ENCODE results near the gene AQP3.
"Not testable (repeated sequence)": the region's sequence is repeated elsewhere in the genome, so short reads cannot be mapped to it uniquely, and the experiment has no call there.

Gene AQP3

DNA sequence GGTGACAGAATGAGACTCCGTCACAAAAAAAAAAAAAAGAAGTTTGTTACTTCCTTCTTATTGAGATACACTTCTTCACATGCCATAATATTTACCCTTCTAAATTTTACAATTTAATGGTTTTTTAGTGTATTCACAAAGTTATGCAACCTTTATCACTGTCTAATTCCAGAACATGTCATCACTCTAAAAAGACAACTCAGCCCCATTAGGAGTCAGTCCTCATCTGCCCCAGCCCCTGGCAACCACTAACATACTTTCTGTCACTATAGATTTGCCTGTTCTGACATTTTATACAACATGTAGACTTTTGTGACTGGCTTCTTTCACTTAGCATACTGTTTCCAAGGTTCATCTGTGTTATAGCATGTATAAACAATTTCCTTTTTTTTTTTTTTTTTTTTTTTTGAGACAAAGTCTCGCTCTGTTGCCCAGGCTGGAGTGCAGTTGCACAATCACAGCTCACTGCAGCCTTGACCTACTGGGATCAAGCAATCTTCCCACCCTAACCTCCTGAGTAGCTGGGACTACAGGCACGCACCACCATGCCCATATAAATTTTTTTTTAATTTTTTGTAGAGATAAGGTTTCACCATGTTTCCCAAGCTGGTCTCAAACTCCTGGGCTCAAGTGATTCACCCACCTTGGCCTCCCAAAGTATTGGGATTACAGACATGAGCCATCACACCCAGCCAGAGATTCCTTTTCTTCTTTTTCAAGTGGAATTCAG, 18.0 kb downstream of the AQP3 start:
- intact Hi-C loops (cut with DNase I) = no loop called here
- DNase-seq = no peak

DNA sequence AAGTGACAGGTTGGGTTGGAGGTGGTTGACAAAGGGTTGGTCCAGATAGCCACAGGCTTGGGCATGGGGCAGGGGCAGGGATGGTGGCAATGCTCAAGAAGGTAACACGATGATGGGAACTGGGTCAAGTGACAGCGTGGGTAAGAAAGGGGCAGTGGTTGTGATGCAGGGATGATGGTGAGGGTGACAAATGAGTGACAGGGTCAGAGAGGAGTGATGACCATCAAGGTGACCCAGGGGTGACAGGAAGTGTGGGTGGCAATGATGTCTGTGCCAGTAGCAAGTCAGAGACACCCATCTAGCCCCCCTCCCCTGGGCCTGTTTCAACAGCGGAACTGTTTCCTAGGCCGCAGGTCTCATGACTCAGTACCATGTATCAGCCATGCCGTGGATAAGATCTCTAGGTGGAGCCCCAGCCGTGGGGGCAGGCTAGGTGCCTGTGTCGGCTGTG, 20.5 kb downstream of the AQP3 start:
- intact Hi-C loops (cut with DNase I) = no loop called here
- DNase-seq = no peak

DNA sequence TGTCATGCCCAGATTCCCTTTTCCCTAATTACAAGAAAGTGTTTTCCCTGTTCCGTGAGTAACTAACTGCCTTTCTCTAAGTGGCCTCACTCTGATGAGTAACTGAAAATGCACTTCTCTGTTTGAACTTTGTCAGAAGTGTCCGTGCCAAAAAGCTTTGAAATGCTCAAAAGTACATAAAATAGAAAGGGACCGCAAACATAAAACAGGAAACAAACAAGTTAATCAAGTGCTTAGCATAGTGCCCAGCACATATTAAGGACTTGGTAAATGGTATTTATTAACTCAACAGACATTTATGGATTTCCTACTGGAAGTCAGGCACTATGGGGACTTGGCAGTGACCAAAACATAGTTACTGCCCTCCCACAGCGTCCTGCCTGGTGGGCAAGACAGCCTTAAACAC, 22.3 kb downstream of the AQP3 start:
- intact Hi-C loops (cut with DNase I) = no loop called here
- no peak for DNase-seq

DNA sequence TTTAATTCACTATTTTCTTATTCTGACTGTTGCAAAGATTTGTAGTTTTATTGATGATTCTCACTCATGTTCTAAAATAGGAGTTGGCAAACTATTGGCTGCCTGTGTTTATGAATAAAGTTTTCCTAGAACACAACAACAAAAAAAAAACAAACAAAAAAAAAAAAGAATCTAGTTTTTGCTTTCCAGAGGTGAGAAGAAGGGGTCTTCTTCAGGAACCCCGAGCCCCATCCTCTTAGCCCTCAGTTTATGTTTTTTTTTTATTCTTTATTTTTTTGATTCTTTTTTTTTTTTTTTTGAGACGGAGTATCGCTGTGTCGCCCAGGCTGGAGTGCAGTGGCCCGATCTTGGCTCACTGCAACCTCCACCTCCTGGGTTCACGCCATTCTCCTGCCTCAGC, 22.9 kb downstream of the AQP3 start:
- intact Hi-C loops (cut with DNase I); DNase-seq: not testable (repeated sequence)

DNA sequence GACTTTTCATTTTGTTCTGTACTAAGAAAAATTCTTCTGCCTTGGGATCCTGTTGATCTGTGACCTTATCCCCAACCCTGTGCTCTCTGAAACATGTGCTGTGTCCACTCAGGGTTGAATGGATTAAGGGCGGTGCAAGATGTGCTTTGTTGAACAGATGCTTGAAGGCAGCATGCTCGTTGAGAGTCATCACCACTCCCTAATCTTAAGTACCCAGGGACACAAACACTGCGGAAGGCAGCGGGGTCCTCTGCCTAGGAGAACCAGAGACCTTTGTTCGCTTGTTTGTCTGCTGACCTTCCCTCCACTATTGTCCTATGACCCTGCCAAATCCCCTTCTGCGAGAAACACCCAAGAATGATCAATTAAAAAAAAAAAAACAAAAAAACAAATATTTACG, 23.4 kb downstream of the AQP3 start:
- DNase-seq; intact Hi-C loops (cut with DNase I): not testable (repeated sequence)

DNA sequence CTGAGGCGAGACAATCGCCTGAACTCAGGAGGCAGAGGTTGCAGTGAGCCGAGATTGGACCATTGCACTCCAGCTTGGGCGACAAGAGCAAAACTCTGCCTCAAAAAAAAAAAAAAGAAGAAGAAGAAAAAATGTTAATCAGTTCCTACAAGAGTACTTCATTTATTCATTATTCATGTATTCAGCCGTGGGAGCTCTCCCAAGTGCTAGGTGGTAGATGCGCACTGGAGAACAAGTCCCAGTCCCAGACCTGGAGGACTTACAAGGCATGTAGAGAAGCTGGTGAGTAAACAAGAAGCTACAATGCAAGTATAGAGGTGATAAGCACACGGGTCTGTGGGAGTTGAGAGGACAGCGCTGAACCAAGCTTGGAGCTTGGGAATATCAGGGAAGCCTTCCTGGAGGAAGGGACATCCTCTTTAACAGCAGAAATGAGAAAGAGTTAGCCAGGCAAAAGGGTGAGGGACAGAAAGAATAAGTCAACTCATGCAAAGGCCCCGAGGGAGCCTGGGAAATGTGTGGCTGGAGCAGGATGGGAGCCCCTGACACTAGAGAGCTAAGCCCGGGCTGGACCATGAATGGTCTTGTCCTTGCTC, 27.6 kb downstream of the AQP3 start:
- DNase-seq = no peak
- intact Hi-C loops (cut with DNase I) = no loop called here

DNA sequence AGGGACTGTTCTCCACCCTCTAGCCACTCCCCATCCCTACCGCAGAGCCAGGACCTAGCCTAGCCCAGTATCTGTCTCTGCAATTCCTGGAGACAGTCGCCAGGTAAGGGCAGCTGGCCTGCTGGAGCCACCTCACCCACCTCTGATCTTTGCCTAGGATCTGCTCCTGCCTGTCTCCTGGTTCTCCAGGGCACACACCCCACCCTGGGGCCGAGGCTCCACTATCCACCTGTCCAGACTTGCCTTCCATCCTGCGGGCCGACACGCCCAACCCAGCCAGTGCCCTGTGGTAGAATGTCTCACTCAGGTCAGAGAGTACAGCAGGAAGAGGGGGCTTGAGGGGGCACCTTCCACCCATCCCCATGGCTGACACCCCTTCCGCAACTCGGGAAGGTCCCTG, 29.3 kb downstream of the AQP3 start:
- intact Hi-C loops (cut with DNase I) = no loop called here
- no peak for DNase-seq

DNA sequence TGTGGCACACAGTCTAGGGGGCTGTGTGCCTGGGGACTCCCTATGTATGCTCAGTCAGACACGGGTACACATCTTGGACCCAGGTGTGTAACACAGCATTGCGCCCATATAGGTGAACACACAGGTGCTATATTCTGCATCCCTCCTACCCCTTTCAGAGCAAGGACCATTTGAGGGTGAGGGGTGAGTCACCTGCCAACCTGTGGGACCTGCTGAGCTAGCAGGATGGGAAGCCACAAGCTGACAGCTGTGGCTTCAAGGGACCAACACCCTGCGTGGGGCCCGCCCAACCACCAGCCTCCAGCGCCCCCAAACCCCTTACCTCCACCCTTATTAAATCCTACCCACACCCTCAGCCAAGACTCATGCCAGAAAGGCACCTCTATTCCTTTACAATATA, 30.4 kb downstream of the AQP3 start:
- DNase-seq = no peak
- intact Hi-C loops (cut with DNase I) = no loop called here

DNA sequence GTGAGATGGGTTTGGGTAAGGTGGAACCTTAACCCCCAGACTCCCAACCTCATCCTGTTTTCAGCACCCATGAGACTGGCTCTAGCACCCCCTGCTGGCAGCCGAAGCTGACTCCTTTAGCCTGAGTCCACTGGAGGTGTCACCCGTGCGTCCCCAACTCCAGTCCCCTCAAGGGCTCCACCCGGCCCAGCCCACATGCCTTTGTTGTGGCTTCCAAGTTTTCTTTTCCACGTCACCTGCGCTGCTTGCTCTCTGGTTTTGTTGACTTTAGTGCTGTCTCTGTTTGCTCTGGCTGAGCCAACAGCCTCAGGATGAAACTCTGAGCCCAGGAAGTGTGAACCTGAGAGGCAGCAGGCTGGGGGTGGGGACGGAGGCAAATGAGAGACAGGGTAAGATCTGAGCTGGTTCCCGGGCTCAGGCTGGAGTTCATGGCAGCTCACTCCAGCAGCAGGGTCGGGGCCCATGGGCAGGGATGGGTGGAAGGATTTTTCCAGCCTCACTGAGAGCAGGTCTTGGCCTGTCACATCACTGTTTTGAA, 31.8 kb downstream of the AQP3 start:
- DNase-seq = peak in 40 of 42 donors; percentile 25 to 83 (median 54)
- intact Hi-C loops (cut with DNase I) = no loop called here

DNA sequence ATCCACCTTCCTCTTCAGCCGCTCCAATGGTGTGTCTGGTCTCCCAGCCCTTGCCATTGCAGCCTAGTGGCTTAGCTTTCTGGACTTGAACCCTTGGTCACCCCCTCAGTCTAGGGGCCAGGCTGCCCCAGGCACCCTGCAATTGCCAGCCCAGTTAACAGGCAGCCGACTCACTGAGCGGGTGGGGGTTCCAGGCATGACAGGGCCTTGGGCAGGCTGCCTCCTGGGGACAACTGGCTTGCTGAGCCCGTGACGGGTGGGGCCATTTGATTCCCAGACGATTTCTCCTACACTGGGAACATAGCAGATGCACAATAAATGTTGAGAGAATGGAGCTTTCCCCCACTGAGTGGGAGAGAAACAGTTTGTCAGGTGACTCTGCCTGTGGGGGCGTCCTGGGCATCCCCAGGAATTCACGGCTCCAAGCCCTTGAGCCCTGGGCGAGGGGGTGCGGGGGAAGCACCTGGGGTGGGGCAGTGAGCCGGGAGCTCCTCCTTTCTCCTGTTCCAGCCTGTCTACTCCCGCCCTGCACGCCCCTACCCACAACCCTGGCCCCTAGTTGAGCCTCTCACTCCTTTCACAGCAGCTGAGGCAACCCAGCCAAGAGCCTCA, 32.4 kb downstream of the AQP3 start:
- intact Hi-C loops (cut with DNase I) = no loop called here
- DNase-seq = no peak

DNA sequence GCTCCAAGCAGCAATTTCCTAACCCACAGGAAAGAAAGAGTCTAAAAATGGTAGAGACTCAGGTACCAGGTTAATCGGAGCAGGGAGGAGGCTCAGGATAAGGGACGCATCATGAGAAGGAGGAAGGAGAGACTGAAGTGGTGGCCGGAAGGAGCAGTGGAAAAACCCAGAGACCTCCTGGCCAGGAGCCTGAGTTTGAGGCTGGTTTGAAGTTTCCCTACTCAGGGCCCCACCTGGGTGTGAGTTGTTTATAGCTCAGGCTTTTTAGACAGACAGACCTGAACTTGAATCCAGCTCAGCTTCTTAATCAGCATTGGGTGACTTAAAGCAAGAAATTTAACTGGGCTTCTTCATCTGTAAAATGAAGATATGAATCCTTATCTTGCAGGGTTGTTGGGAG, 33.1 kb downstream of the AQP3 start:
- intact Hi-C loops (cut with DNase I) = no loop called here
- DNase-seq = no peak

DNA sequence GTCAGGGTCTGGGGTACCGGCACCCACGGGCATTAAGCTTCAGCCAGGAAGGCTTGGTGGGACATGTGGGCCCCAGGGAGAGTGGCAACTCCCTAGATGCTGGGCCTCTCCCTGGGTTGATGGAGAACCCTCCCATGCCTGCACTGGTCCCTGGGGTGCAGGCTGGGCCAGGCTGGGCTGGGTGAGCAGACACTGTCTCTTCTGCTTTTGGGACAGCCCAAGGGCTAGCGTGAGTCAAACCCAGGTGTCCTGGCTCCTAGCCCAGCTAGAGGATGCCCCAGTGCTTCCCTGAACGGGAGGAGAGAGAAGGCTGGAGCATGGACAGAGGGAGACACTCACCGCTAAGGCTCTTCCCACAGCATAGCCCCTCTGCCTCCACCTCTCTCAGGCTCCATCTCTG, 39.3 kb downstream of the AQP3 start:
- no peak for DNase-seq
- intact Hi-C loops (cut with DNase I) = no loop called here

DNA sequence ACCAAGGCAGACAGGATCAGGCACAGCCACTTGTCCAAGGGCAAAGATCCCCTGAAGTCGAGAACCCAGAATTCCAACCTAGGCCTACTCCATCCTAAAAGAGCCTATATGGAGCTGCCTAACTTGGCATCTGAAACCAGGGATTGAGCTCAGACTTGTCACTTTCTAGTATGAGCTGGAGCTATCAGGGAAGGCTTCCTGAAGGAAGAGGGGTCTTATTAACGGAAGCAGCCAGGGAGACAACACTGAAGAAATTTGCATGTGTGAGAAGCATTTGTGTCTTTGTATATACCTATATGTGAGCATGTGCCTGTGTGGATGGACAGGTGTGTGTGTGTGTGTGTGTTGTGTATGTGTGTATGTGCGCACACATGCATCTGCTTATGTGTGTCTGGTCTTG, 40.3 kb downstream of the AQP3 start:
- DNase-seq = no peak
- intact Hi-C loops (cut with DNase I) = no loop called here

DNA sequence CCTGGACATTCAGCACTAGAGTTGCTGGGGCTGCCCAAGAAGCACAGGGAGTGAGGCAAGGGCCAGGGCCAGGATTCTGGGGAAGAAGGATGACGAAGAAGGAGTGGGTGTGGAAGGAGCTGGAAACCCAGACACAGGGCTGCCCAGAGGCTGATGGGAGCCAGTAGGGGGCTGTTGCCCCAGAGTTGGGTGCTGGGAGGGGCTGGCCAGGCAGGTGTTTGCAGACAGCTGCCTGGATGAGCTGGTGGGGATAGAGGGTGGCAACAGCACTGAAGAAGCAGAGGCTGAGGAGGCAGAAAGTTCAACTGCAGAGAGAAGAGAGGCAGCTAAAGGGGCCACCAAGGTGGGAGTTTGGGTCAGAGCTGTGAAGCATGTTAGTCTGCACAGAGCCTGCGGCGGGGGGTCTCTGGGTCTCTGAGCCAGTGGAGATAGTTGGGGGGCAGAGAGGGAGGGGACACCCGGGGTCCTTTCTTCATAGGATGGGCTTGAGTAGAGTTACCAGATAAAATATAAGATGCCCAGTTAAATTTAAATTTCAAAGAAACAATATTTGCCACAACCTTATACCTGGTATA, 42.5 kb downstream of the AQP3 start:
- DNase-seq = no peak
- intact Hi-C loops (cut with DNase I) = no loop called here

DNA sequence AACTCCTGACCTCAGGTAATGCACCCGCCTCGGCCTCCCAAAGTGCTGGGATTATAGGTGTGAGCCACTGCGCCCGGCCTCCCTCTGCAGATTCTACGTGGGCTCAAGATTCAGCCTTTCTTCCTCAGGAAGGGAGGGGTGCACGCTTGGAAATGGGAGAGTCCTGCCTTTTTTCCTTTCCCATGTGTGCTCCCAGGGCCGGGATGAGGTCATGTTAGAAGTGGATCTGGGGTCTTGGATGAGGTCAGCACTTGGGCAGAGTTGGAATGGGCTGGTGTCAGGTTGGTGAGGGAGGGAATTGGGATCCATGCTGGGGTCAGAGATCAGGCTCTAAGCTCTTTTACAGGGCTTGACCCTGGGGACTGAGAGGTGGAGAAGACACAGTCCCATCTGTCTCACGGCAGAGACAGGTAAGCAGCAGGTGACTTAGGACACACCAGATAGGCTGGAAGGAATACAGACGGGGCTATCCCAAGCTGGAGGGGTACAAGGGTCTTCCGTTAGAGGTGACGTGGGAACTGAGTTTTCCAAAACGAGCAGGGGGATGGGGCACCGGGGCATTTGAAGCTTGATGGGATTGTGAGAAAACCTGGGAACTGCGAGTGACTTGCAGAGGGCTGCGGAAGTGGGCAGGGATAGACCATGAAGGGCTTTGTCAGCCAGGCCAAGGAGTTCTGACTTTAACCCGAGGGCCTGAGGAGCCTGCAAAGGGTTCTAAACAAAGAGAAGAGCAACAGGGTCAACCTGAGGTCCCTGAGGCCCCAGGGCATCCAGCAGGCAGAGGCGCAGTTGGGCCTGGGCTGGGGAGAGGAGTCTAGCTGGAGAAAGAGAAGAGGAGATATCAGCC, 43.2 kb downstream of the AQP3 start:
- intact Hi-C loops (cut with DNase I) = no loop called here

DNA sequence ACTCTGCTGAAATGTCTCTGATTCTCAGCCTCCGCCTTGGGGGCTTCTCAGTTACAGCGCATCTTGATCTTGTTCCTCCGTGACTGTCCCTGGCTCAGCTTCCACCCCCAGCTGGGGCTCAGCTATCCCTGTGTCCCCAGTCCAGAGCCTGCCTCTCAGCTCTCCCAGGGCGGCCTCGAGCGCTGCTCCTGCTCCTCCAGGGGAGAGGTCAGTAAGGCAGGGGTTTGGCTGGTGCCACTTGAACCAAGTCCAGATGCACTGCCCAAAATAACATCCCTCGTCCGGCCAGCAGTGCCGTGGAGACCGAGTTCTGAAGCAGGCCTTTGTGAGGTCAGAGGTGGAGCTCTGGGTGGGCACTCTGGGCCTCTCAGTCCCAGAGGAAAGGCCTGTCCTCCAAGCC, 45.0 kb downstream of the AQP3 start, which contains the start of gene AQP7:
TSS of gene AQP7 (minus strand) at position 198 of the 400 bp plus-strand sequence. CDS start 1,306 bp downstream, outside the sequence.
- intact Hi-C loops (cut with DNase I); DNase-seq: not testable (repeated sequence)

More for the DNA sequence above, 43.2 kb downstream of the AQP3 start:
- DNase-seq = no peak

DNA sequence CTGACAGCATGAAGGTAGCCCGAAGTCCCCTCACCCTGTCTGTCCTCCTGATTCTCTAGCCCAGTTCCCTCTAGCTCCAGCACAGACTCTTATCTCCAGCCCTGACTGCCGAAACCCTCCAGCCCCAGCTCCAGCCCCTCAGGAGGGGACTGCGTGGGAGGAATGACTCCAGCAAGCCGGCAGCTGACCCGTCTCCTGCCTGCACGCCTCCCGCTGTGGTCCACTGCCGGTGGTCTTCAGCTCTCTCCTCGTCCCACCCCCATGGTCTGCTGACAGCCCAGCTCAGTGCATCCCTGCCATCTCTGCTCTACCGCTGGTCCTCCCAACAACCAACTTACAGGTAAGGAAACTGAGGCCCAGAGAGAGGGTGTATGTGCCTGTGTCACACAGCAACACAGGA, 45.6 kb downstream of the AQP3 start:
- DNase-seq; intact Hi-C loops (cut with DNase I): not testable (repeated sequence)

DNA sequence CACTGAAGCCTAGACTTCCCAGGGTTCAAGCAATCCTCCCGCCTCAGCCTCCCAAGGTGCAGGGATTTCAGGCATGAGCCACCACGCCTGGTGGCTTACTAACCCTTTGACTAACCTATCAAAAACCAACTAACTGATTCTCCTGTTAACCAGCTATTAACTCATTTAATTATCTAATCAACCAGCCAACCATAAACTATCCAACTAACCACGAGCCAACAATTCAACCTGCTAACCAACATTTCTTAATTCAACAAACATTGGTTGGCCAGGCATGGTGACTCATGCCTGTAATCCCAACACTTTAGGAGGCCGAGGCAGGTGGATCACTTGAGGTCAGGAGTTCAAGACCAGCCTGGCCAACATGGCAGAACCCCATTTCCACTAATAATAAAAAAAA, 48.3 kb downstream of the AQP3 start:
- DNase-seq; intact Hi-C loops (cut with DNase I): not testable (repeated sequence)

DNA sequence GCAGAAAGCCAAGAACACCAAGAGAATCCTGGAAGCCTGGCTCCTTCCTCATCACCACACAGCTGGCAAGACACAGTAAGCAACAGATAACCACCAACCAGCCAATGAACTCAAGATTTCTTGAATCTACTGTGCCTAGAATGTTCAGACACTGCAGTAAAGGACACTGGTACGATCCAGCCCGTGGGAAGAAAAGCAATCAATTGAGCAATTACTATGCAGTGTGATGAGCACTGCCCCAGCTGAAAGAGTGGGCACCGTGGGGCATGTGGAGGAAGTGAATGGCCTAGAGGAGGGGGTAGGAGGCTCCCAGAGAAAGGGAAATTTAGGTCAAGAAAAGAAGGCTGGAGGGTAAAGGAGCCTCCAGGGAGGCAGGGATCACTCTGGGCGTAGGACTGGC, 49.6 kb downstream of the AQP3 start:
- intact Hi-C loops (cut with DNase I); DNase-seq: not testable (repeated sequence)

Measured in head of caudate nucleus (tissue), 42 donors.